Head of caudate nucleus (tissue), 42 donors: ENCODE data around the gene TWNK.

Experiments
- DNase-seq, 42 donors: peaks; one replicate each; pipeline versions ENCODE4 v3.0.0 to v3.0.0-alpha.2; 2020 to 2021; ENCODE audit warnings: mixed read lengths in 7 of 42
- intact Hi-C: fragments of 100-400 bp; cut with DNase I; formaldehyde crosslinking; loops from one replicate; pipeline ENCODE4 v1.15.0; 2022

Gene TWNK

DNA sequence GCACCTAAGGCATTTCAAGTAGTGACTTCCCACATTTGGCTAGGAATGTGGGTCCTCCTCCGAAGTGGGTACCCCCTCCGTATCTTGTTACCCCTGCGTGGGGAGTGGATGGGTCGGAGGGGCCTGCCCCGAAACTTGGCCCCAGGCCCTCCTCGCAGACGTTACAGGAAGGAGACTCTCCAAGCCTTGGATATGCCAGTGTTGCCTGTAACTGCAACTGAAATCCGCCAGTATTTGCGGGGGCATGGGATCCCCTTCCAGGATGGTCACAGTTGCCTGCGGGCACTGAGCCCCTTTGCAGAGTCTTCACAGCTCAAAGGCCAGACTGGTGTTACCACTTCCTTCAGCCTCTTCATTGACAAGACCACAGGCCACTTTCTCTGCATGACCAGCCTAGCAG is 823 bp downstream of the TWNK start:
- no peak for DNase-seq
- intact Hi-C loops, result no loop called here

DNA sequence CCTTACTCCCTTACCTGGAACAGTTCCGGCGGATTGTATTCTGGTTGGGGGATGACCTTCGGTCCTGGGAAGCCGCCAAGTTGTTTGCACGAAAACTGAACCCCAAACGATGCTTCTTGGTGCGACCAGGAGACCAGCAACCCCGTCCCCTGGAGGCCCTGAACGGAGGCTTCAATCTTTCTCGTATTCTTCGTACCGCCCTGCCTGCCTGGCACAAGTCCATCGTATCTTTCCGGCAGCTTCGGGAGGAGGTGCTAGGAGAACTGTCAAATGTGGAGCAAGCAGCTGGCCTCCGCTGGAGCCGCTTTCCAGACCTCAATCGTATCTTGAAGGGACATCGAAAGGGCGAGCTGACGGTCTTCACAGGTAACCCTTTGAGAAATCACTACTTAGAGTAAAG is 1.7 kb downstream of the TWNK start:
- intact Hi-C loops, result no loop called here
- DNase-seq, result no peak

GRCh38 chr10:100993986-100994708 is 6.8 kb downstream of the TWNK start:
- peak in 30 of 42 donors; percentile 20 to 86 (median 63) for DNase-seq
- intact Hi-C loops, result loop anchor here (1.0 kb wide), 1 partner anchor 20 kb away; no protein-coding TSS in a partner anchor

DNA sequence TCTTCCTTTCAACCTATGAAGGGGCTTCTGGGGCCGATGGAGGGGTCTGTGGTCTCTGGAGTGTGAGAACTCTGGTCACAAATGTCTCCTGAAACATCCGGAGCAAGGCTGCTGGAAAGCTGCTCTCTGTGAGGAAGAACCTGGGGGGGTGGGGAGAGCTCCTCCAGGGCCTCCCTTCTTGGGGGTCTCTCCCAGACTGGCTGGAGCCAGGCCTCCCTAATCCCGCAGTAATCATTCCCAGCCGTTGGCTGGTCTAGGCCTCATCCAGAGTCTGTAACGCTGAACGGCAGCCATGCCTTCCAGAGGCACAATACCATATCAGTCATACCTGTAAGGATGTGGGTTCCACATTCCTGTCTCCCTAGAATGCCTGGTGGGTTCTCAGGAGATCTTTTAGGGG is 7.8 kb downstream of the TWNK start:
- intact Hi-C loops, result loop anchor here (5.0 kb wide), 1 partner anchor 83 kb away; the partner anchor contains the start of gene SLF2
- DNase-seq, result no peak

GRCh38 chr10:100996678-100997359 is 9.5 kb downstream of the TWNK start:
- intact Hi-C loops, result loop anchor here (5.0 kb wide), 1 partner anchor 85 kb away; the partner anchor contains the start of gene SLF2
- DNase-seq, result peak in 11 of 42 donors; percentile 18 to 62 (median 43)

DNA sequence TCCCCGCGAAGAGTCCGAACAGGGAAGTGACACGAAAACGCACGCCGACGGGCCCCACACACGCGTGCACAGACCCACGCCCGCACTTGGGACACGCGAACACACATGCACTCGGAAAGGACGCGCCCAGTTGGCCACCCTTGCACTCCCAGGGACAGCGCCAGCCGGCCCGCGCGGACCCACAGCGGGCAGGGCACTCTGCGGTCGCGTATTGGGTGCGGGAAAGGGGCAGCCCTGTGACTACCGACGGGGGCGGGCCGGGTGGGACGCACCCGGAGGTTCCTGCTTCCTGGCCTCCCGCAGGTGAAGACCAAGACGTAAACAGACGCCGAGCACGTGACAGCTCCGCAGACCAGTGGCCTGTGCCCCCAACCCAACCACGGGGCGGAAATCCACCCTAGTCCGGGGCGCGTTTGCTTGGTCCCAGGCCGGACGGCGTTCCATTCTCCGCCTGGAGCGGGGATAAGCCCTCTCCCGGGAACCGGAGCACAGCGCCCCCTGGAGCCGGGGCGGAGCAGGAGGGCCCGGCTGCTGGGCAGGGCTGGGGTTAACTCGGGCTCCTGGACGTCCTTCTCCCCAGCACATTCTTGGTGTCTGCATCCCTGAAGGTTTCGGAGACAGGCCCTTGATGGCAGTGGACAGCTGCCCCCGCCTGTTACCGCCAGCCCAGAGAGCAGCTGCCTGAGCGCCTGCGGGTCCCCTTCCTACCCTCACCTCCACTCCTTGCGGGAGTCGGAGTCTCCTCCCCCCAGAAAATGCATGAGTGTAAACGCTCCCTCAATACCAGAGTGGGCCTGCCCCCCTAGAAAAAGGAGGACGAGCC is 10.2 kb downstream of the TWNK start:
- intact Hi-C loops, result loop anchor here (5.0 kb wide), 1 partner anchor 85 kb away; the partner anchor contains the start of gene SLF2
- peak in 38 of 42 donors; percentile 49 to 88 (median 74) for DNase-seq

GRCh38 chr10:100998183-100998990 is 11.0 kb downstream of the TWNK start:
- DNase-seq, result peak; percentile 81 to 96 (median 91)
- intact Hi-C loops, result loop anchor here (5.0 kb wide), 1 partner anchor 86 kb away; the partner anchor contains the start of gene SLF2

GRCh38 chr10:100998991-100999741 is 11.8 kb downstream of the TWNK start:
- peak; percentile 52 to 93 (median 87) for DNase-seq
- intact Hi-C loops, result loop anchor here (5.0 kb wide), 1 partner anchor 87 kb away; the partner anchor contains the start of gene SLF2

GRCh38 chr10:100999742-101000126 is 12.4 kb downstream of the TWNK start, which contains the start of gene LZTS2:
Gene LZTS2, plus strand, starts transcription at chr10:100999808. Its CDS starts 2,731 bp downstream, at chr10:101002539.
- DNase-seq, result peak in 1 of 42 donors; percentile 89
- intact Hi-C loops, result loop anchor here (5.0 kb wide), 1 partner anchor 87 kb away; the partner anchor contains the start of gene SLF2

DNA sequence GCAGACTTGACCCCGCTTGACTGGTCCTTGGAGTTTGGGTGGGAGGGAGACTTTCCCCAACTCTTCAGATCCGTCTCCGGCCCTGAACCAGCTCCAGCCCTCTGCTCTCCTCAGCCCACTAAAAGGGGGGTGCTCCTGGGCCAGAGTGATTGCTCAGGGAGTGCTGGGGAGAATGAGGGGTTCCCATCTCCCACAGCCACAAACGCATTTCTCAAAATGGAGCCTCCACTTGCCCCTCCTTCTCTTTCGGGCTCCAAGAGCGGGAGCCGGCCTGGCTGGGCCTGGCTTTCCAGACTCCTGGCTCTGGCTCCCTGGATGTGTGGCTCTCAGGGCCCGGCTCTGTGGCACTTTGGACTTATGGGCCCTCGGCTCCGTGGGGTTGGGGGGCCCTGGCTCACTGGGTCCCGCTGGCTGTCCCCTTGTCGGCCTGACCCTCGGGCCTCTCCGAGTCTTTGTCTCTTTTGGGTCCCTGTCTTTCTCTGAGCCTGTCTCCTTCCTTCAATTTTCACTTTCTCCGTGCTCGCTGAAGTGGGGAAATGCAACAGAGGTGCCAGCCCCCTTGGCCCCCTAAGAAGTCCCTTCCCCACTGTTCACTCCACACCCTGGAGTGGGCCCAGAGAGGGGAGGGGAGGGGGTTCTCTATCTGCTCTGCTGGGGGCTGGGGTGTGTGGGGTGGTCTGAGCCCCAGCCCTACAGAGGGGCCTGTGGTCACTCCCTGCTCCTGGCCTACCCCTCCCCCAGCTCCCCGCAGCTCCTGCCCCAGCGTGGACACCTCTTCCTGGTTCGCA is 13.0 kb downstream of the TWNK start:
- peak in 22 of 42 donors; percentile 30 to 74 (median 54) for DNase-seq
- intact Hi-C loops, result no loop called here

GRCh38 chr10:101000915-101001658 is 13.7 kb downstream of the TWNK start:
- intact Hi-C loops, result no loop called here
- DNase-seq, result peak; percentile 55 to 94 (median 80)

GRCh38 chr10:101001659-101002035 is 14.3 kb downstream of the TWNK start:
- intact Hi-C loops, result no loop called here
- no peak for DNase-seq

DNA sequence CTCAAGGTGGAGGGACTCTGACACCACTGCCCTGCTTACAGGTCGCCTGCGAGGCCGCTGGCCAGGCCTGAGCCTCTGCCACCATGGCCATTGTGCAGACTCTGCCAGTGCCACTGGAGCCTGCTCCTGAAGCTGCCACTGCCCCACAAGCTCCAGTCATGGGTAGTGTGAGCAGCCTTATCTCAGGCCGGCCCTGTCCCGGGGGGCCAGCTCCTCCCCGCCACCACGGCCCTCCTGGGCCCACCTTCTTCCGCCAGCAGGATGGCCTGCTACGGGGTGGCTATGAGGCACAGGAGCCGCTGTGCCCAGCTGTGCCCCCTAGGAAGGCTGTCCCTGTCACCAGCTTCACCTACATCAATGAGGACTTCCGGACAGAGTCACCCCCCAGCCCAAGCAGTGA is 15.1 kb downstream of the TWNK start:
- no peak for DNase-seq
- intact Hi-C loops, result no loop called here

DNA sequence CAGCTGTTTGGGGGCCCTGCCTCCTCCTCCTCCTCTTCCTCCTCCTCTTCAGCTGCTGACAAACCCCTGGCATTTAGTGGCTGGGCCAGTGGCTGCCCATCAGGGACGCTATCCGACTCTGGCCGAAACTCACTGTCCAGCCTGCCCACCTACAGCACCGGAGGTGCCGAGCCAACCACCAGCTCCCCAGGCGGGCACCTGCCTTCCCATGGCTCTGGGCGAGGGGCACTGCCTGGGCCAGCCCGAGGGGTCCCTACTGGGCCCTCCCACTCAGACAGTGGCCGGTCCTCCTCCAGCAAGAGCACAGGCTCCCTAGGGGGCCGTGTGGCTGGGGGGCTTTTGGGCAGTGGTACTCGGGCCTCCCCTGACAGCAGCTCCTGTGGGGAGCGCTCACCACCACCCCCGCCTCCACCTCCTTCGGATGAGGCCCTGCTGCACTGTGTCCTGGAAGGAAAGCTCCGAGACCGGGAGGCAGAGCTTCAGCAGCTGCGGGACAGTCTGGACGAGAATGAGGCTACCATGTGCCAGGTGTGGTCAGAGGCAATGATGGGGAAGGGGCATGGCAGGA is 16.4 kb downstream of the TWNK start:
- no peak for DNase-seq
- intact Hi-C loops, result no loop called here

DNA sequence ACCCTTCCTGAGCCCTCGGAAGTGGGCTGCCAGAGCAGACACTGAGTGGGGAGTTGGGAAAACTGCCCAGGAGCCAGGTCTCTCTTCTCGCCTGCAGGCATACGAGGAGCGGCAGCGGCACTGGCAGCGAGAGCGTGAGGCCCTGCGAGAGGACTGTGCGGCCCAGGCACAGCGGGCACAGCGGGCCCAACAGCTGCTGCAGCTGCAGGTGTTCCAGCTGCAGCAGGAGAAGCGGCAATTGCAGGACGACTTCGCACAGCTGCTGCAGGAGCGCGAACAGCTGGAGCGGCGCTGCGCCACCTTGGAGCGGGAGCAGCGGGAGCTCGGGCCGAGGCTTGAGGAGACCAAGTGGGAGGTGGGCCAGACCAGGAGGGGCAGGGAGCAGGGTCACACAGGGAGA is 18.0 kb downstream of the TWNK start:
- no peak for DNase-seq

More for the DNA sequence above, 18.0 kb downstream of the TWNK start:
- intact Hi-C loops, result no loop called here
